HK-2 (cell line): ENCODE data around the gene ABHD17B.
"Not testable (repeated sequence)": the region's sequence is repeated elsewhere in the genome, so short reads cannot be mapped to it uniquely, and the experiment has no call there.

Source experiments
- DNase-seq: peaks from one replicate; pipeline ENCODE4 v3.0.0-alpha.2; 2018; ENCODE audit not compliant: unreplicated experiment

Gene ABHD17B

GRCh38 chr9:71911061-71911907, at the start of gene ABHD17B, which contains the start of gene C9orf85:
TSS of gene ABHD17B (minus strand) at chr9:71911193. CDS start at chr9:71875080, 36,113 bp downstream.
TSS of gene C9orf85 (plus strand) at chr9:71911639. CDS start at chr9:71911735, 96 bp downstream.
- peak; percentile 81 for DNase-seq

- no peak for DNase-seq
Measured at GRCh38 chr9:71955300-71955915, 44.4 kb upstream of the ABHD17B start.

GRCh38 chr9:71954652-71955051, 43.7 kb upstream of the ABHD17B start:
- DNase-seq = not testable (repeated sequence)

- no peak for DNase-seq
Measured at GRCh38 chr9:71944754-71945375, 33.9 kb upstream of the ABHD17B start.

GRCh38 chr9:71941998-71942567, 31.1 kb upstream of the ABHD17B start:
- DNase-seq = no peak

- DNase-seq = no peak
Measured at GRCh38 chr9:71941060-71941568, 30.1 kb upstream of the ABHD17B start.

GRCh38 chr9:71937898-71938297, 26.9 kb upstream of the ABHD17B start:
- DNase-seq = no peak

GRCh38 chr9:71937070-71937625, 26.2 kb upstream of the ABHD17B start:
- no peak for DNase-seq

- no peak for DNase-seq
Measured at GRCh38 chr9:71936066-71936465, 25.1 kb upstream of the ABHD17B start.

- DNase-seq = no peak
Measured at GRCh38 chr9:71931166-71931565, 20.2 kb upstream of the ABHD17B start.

- no peak for DNase-seq
Measured at GRCh38 chr9:71929791-71930440, 18.9 kb upstream of the ABHD17B start.

- DNase-seq = no peak
Measured at GRCh38 chr9:71929223-71929622, 18.2 kb upstream of the ABHD17B start.

- no peak for DNase-seq
Measured at GRCh38 chr9:71928806-71929205, 17.8 kb upstream of the ABHD17B start.

GRCh38 chr9:71928376-71928775, 17.4 kb upstream of the ABHD17B start:
- no peak for DNase-seq

- DNase-seq = no peak
Measured at GRCh38 chr9:71925834-71926233, 14.8 kb upstream of the ABHD17B start.

- no peak for DNase-seq
Measured at GRCh38 chr9:71924576-71924975, 13.6 kb upstream of the ABHD17B start.

- DNase-seq = no peak
Measured at GRCh38 chr9:71921190-71921814, 10.3 kb upstream of the ABHD17B start.

- no peak for DNase-seq
Measured at GRCh38 chr9:71920456-71921189, 9.6 kb upstream of the ABHD17B start.

GRCh38 chr9:71918419-71918818, 7.4 kb upstream of the ABHD17B start:
- no peak for DNase-seq
